ENCODE data around the gene E2F4. TPM values are rescaled to one million over a fixed set of nuclear protein-coding genes. Genes with fewer than 3 reads are reported as not detected.

E2F4 gene
- total RNA-seq, 1 experiment from 2014 or later = 114 TPM

DNA sequence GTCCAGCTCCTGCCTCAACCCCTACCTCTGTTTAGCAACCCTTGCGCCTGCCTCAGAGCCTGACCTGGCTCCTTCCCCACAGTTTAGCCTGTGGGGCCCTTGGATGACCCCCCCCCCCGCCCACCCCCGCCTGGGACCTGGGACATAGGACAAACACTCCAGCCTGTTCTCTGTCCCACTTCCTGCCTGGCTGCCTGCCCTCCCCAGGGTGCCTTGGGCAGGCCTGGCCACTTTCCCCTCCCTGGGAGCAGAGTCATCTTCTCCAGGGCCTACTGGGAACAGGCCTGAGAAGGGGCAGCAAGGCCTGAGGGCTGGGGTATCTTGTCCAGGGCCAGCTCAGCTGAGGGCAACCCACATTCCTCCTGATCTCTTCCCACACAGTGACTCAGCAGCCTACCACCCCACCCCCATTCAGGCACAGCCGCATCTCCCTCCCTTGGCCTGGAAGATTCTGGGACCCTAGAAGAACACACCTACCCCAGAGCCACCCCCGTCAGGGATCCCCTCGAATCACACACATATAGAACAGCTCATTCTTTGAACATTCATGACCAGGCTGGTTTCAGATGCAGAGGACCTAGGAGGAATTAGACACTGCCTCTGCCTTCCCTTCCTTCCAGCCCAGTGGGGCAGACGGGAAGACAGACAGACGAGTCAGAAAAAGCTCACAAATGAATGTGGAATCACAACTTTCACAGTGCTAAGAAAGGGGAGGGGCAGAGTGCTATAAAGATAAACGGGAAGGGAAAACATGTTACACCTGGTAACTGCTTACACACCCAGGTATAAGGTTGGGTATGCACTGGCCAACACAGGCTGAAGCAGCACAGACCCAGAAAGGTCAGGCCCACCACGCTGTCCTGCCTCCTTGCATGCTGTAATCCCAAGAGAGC, 49.3 kb downstream of the E2F4 start:
- CTCF ChIA-PET = no interaction called here
- Histone ChIP-seq H2AFZ (ENCODE audit: low read depth, low read length, poor library complexity, severe bottlenecking) (no peak overlapping the region), H3K9me2 (ENCODE audit: insufficient read depth) (no peaks in the 10 kb centered on the region), H3K79me2 (ENCODE audit: insufficient read depth, low read length) (peaks cover 71% of the 10 kb centered on the region), H3K9ac (ENCODE audit: low read length) (peak overlapping the region; percentile 67), H3K4me1 (ENCODE audit: control insufficient read depth in 1 of 2, insufficient read depth in 2 of 2, low read length in 2 of 2) (peaks cover 49 to 72% of the 10 kb centered on the region in 2 experiments), H3K4me3 (replicated peaks in 1 of 2; ENCODE audit: low read depth in 1 of 2, low read length in 2 of 2) (peak overlapping the region in 1 of 2 experiments; percentile 47; a peak in 3 of 4 replicates), H3K9me3 (ENCODE audit: control insufficient read depth in 1 of 2, insufficient read depth in 1 of 2, low read depth in 1 of 2, low read length in 2 of 2) (no peaks in the 10 kb centered on the region), H3K27ac (ENCODE audit: low read depth, low read length) (peak overlapping the region; percentile 82), H3K27me3 (ENCODE audit: insufficient read depth, low read length) (no peaks in the 10 kb centered on the region), H4K20me1 (ENCODE audit: insufficient read depth) (no peaks in the 10 kb centered on the region), H3K4me2 (ENCODE audit: low read length) (peak overlapping the region; percentile 87), H3K36me3 (ENCODE audit: control insufficient read depth in 1 of 2, insufficient read depth in 2 of 2, low read length in 2 of 2) (peaks cover 10 to 25% of the 10 kb centered on the region in 2 experiments)
- RAD21 ChIA-PET (ENCODE audit: low non-redundant PET in 1 of 2, low total read pairs in 2 of 2, uncharacterized antibody in 2 of 2, unreplicated experiment in 2 of 2) = no interaction called here
- DNase-seq (ENCODE audit: low read depth, low spot score) (no peak), ATAC-seq (peak; percentile 28)
- TF ChIP-seq POLR2AphosphoS5 (IDR thresholded peaks at IDR 0.05; ENCODE audit: low read depth, low read length) = peak; percentile 51
- no peak for TF ChIP-seq FOSL1 (IDR thresholded peaks at IDR 0.05; ENCODE audit: low read depth)
- no peak for TF ChIP-seq SIN3A (IDR thresholded peaks at IDR 0.05; ENCODE audit: low read depth)
- TF ChIP-seq, protein P1, sequence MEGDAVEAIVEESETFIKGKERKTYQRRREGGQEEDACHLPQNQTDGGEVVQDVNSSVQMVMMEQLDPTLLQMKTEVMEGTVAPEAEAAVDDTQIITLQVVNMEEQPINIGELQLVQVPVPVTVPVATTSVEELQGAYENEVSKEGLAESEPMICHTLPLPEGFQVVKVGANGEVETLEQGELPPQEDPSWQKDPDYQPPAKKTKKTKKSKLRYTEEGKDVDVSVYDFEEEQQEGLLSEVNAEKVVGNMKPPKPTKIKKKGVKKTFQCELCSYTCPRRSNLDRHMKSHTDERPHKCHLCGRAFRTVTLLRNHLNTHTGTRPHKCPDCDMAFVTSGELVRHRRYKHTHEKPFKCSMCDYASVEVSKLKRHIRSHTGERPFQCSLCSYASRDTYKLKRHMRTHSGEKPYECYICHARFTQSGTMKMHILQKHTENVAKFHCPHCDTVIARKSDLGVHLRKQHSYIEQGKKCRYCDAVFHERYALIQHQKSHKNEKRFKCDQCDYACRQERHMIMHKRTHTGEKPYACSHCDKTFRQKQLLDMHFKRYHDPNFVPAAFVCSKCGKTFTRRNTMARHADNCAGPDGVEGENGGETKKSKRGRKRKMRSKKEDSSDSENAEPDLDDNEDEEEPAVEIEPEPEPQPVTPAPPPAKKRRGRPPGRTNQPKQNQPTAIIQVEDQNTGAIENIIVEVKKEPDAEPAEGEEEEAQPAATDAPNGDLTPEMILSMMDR (IDR thresholded peaks at IDR 0.05 in 2 of 3, conservative IDR thresholded peaks at IDR 0.05 in 1 of 3; ENCODE audit: borderline replicate concordance in 1 of 3, insufficient read depth in 1 of 3, low read depth in 2 of 3, low read length in 2 of 3) = no peak
- TF ChIP-seq YY1 (IDR thresholded peaks at IDR 0.05; ENCODE audit: extremely low read depth, insufficient replicate concordance, low read depth, low read length) = no peak
- no peak for TF ChIP-seq RAD21 (IDR thresholded peaks at IDR 0.05; ENCODE audit: low read depth)
- TF ChIP-seq ZFX (IDR thresholded peaks at IDR 0.05) = 0 out of 2 replicates have a peak, but pooled peaks have one; percentile 37
- TF ChIP-seq, protein P2, sequence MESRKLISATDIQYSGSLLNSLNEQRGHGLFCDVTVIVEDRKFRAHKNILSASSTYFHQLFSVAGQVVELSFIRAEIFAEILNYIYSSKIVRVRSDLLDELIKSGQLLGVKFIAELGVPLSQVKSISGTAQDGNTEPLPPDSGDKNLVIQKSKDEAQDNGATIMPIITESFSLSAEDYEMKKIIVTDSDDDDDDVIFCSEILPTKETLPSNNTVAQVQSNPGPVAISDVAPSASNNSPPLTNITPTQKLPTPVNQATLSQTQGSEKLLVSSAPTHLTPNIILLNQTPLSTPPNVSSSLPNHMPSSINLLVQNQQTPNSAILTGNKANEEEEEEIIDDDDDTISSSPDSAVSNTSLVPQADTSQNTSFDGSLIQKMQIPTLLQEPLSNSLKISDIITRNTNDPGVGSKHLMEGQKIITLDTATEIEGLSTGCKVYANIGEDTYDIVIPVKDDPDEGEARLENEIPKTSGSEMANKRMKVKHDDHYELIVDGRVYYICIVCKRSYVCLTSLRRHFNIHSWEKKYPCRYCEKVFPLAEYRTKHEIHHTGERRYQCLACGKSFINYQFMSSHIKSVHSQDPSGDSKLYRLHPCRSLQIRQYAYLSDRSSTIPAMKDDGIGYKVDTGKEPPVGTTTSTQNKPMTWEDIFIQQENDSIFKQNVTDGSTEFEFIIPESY (IDR thresholded peaks at IDR 0.05; ENCODE audit: extremely low read depth, insufficient replicate concordance, low read length) = peak; percentile 38
- no peak for TF ChIP-seq EGR1 (IDR thresholded peaks at IDR 0.05; ENCODE audit: low read depth)
- TF ChIP-seq TCF7L2 (IDR thresholded peaks at IDR 0.05; ENCODE audit: borderline replicate concordance, extremely low read depth, insufficient read depth, insufficient read length) = no peak
- no peak for TF ChIP-seq EZH2phosphoT487 (IDR thresholded peaks at IDR 0.05; ENCODE audit: borderline replicate concordance)
- no peak for TF ChIP-seq EZH2 (IDR thresholded peaks at IDR 0.05)
- TF ChIP-seq JUND (IDR thresholded peaks at IDR 0.05) = no peak
- TF ChIP-seq MAX (IDR thresholded peaks at IDR 0.05) = no peak
- POLR2A ChIA-PET = no interaction called here
- BruUV-seq (replicated peaks) = no TSS peak
- intact Hi-C loops (cut with micrococcal nuclease) = no loop called here

Measured in HCT116 (cell line).